B cell (primary cell): ENCODE results near the gene XPO6. TPM values are rescaled to one million over a fixed set of nuclear protein-coding genes. Genes with fewer than 3 reads are reported as not detected.

Source experiments
- ATAC-seq: fragments of 200-7000 bp; cut with Tn5 transposase; one replicate; pipeline ENCODE4 v1.10.0; 2021; ENCODE audit warnings: low read depth, mild to moderate bottlenecking, moderate number of reproducible peaks, moderate library complexity
- CTCF ChIA-PET: fragments of 350-600 bp; sonication (Branson Sonifier 250); formaldehyde crosslinking; loops from one replicate; lab custom pipeline; 2021; ENCODE audit warnings: antibody characterized with exemption, inconsistent platforms; lab: Charles Lee
- POLR2A ChIA-PET: fragments of 350-600 bp; sonication (Branson Sonifier 250); formaldehyde crosslinking; loops from one replicate; lab custom pipeline; 2021; ENCODE audit warnings: antibody characterized with exemption; lab: Charles Lee
- DNase-seq: peaks from one replicate; pipeline ENCODE4 v3.0.0; 2013
- H2AFZ ChIP-seq: 2 replicates; pipeline ENCODE4 v1.6.1; 2012; ENCODE audit warnings: mild to moderate bottlenecking, low read depth, low read length; ENCODE audit not compliant: insufficient read depth, poor library complexity, severe bottlenecking
- H3K27ac ChIP-seq, 2 donors: 1 replicate in 1 of 2; 2 replicates in 1 of 2; pipeline ENCODE4 v1.5.1; 2012 to 2013; ENCODE audit warnings: low read length in 2 of 2, mild to moderate bottlenecking in 2 of 2, moderate library complexity in 1 of 2
- H3K27me3 ChIP-seq, 4 experiments: fragments of 200-600 bp in 1 of 4; sonication (generic) in 1 of 4; replicated peaks in 1 of 4; 1 replicate in 2 of 4; 2 replicates in 2 of 4; pipeline versions ENCODE4 v1.6.1 to v1.7.0; 2013 to 2016; ENCODE audit warnings: low read length in 3 of 4, mild to moderate bottlenecking in 2 of 4, mixed read lengths in 1 of 4, moderate library complexity in 1 of 4; ENCODE audit not compliant: insufficient read depth in 4 of 4, control insufficient read depth in 3 of 4; ENCODE audit errors: control extremely low read depth in 1 of 4
- H3K36me3 ChIP-seq, 2 experiments: replicated peaks in 1 of 2; 1 replicate in 1 of 2; 2 replicates in 1 of 2; pipeline versions ENCODE4 v1.6.1 to v1.7.1; 2013; ENCODE audit warnings: low read length in 1 of 2; ENCODE audit not compliant: insufficient read depth in 2 of 2, control insufficient read depth in 1 of 2; ENCODE audit errors: control extremely low read depth in 1 of 2, extremely low read depth in 1 of 2
- H3K4me1 ChIP-seq, 2 donors: fragments of 200-600 bp in 1 of 2; sonication (generic) in 1 of 2; 1 replicate in 1 of 2; 2 replicates in 1 of 2; pipeline versions ENCODE4 v1.5.1 to v1.6.1; 2013 to 2017; ENCODE audit warnings: low read length in 2 of 2; ENCODE audit not compliant: control insufficient read depth in 2 of 2, insufficient read depth in 2 of 2
- H3K4me2 ChIP-seq: replicated peaks from 2 replicates; pipeline ENCODE3; 2012; ENCODE audit warnings: mild to moderate bottlenecking, low read depth, low read length; ENCODE audit not compliant: poor library complexity, severe bottlenecking
- H3K4me3 ChIP-seq, 5 experiments: fragments of 200-600 bp in 1 of 5; sonication (generic) in 1 of 5; 1 replicate in 3 of 5; 2 replicates in 2 of 5; pipeline versions ENCODE4 v1.5.1 to v1.7.0; 2011 to 2016; ENCODE audit warnings: low read length in 4 of 5, mild to moderate bottlenecking in 4 of 5, low read depth in 2 of 5, control low read depth in 1 of 5, moderate library complexity in 1 of 5; ENCODE audit not compliant: insufficient read depth in 1 of 5; ENCODE audit errors: control extremely low read depth in 1 of 5, extremely low read depth in 1 of 5
- H3K79me2 ChIP-seq: fragments of 200-600 bp; sonication (generic); one replicate; pipeline ENCODE4 v1.6.0; 2016; ENCODE audit warnings: low read length; ENCODE audit not compliant: control insufficient read depth, insufficient read depth
- H3K9ac ChIP-seq: fragments of 200-600 bp; sonication (generic); 2 replicates; pipeline ENCODE4 v1.6.1; 2017; ENCODE audit warnings: mild to moderate bottlenecking, low read length, moderate library complexity
- H3K9me3 ChIP-seq, 3 donors: one replicate each; pipeline versions ENCODE4 v1.6.1 to v1.7.1; 2013; ENCODE audit warnings: low read length in 2 of 3; ENCODE audit not compliant: control insufficient read depth in 2 of 3, insufficient read depth in 1 of 3; ENCODE audit errors: control extremely low read depth in 1 of 3
- H4K20me1 ChIP-seq: 2 replicates; pipeline ENCODE4 v1.6.0; 2012; ENCODE audit warnings: mild to moderate bottlenecking, low read length; ENCODE audit not compliant: insufficient read depth, control insufficient read depth, poor library complexity, severe bottlenecking
- H3K27ac Mint-ChIP-seq: one replicate; pipeline ENCODE4 v1.8.0; 2021; ENCODE audit warnings: mixed read lengths
- H3K27me3 Mint-ChIP-seq: one replicate; pipeline ENCODE4 v1.8.0; 2021; ENCODE audit warnings: mixed read lengths
- H3K4me1 Mint-ChIP-seq: one replicate; pipeline ENCODE4 v1.8.0; 2021; ENCODE audit warnings: mixed read lengths
- H3K4me3 Mint-ChIP-seq: one replicate; pipeline ENCODE4 v1.8.0; 2021; ENCODE audit warnings: mixed read lengths
- H3K9me3 Mint-ChIP-seq: one replicate; pipeline ENCODE4 v1.8.0; 2022; ENCODE audit warnings: mixed read lengths; ENCODE audit not compliant: insufficient read depth
- CTCF ChIP-seq: fragments of 200-600 bp; IDR thresholded peaks from one replicate; pipeline ENCODE4 v1.8.0; 2022; ENCODE audit warnings: antibody characterized with exemption, mild to moderate bottlenecking
- EZH2 ChIP-seq: IDR thresholded peaks from 2 replicates; pipeline ENCODE4 v1.6.1; 2012; ENCODE audit warnings: borderline replicate concordance, low read depth, mild to moderate bottlenecking, moderate library complexity, low read length; ENCODE audit not compliant: insufficient read depth, poor library complexity, severe bottlenecking
- WGBS: methylation state at CpG from one replicate; pipeline ENCODE4 v1.1.5; 2013; ENCODE audit warnings: missing lambda C conversion rate; ENCODE audit not compliant: insufficient coverage; 5-methylcytosine and 5-hydroxymethylcytosine counted together
- intact Hi-C: fragments of 100-400 bp; cut with micrococcal nuclease; formaldehyde crosslinking; loops from one replicate; pipeline ENCODE4 v1.10.0; 2022
- polyA plus RNA-seq: library from polyadenylated mRNA; depleted of rRNA; stranded (reverse); fragments of >200 nt; gene quantifications from 2 replicates; pipeline ENCODE4 v1.2.3, GENCODE V29; 2012
- total RNA-seq, 2 donors: library from RNA; stranded (reverse); fragments of 120-200 nt in 1 of 2; gene quantifications; 1 replicate in 1 of 2; 2 replicates in 1 of 2; pipeline versions ENCODE4 v1.2.3 to v1.2.4, GENCODE V29; 2013 to 2022

XPO6 gene
- total and polyA plus RNA-seq, 2 donors (not counting 1 experiment from before 2014, with no cell fraction given) = 259 to 303 TPM

- Histone ChIP-seq H3K36me3 (peaks cover 1 to 90% of the 10 kb centered on the region in 2 experiments), H3K9me3 (no peaks in the 10 kb centered on the region), H3K27me3 (no peaks in the 10 kb centered on the region), H3K79me2 (peaks cover 80% of the 10 kb centered on the region), H3K4me3 (no peak overlapping the region), H3K27ac (peak overlapping the region in 1 of 2 donors; percentile 70), H3K4me1 (peaks cover 11 to 12% of the 10 kb centered on the region in 2 donors), H3K4me2 (peak overlapping the region; percentile 30), H4K20me1 (peaks cover 1% of the 10 kb centered on the region), H3K9ac (no peak overlapping the region), H2AFZ (no peak overlapping the region)
- intact Hi-C loops = no loop called here
- H3K9me3 Mint-ChIP-seq = no peaks in the 10 kb centered on the region
- WGBS = 78% methylated on average over 5 of the region's 12 CpGs
- TF ChIP-seq EZH2 (no peak), CTCF (no peak)
- POLR2A ChIA-PET = no interaction called here
- H3K4me1 Mint-ChIP-seq = peaks cover 29% of the 10 kb centered on the region
- H3K4me3 Mint-ChIP-seq = peak overlapping the region; percentile 3
- DNase-seq (no peak), ATAC-seq (peak; percentile 36)
- peak overlapping the region; percentile 78 for H3K27ac Mint-ChIP-seq
- CTCF ChIA-PET = interaction anchor here (0.7 to 0.8 kb wide), 2 partner anchors 28 to 39 kb away, joined by 3 to 5 read pairs; no protein-coding TSS in a partner anchor
- H3K27me3 Mint-ChIP-seq = no peaks in the 10 kb centered on the region
Measured at GRCh38 chr16:28149011-28149888, 62.5 kb downstream of the XPO6 start.

- no peaks in the 10 kb centered on the region for H3K9me3 ChIP-seq
- Mint-ChIP-seq H3K4me3 (no peak overlapping the region), H3K9me3 (no peaks in the 10 kb centered on the region), H3K4me1 (peaks cover 49% of the 10 kb centered on the region), H3K27ac (peak overlapping the region; percentile 56), H3K27me3 (no peaks in the 10 kb centered on the region)
- no peaks in the 10 kb centered on the region for H3K27me3 ChIP-seq
- TF ChIP-seq EZH2 (no peak), CTCF (no peak)
- intact Hi-C loops = no loop called here
- no peak for DNase-seq
- no peak overlapping the region for H2AFZ ChIP-seq
- ChIA-PET CTCF (no interaction called here), POLR2A (no interaction called here)
- H4K20me1 ChIP-seq = no peaks in the 10 kb centered on the region
- WGBS = 88% methylated on average over 1 of the region's 3 CpGs
- H3K4me1 ChIP-seq = peaks cover 28 to 34% of the 10 kb centered on the region in 2 donors
- H3K79me2 ChIP-seq = peaks cover 70% of the 10 kb centered on the region
- no peak overlapping the region for H3K9ac ChIP-seq
- H3K4me3 ChIP-seq = no peak overlapping the region
- H3K36me3 ChIP-seq = peaks cover 0 to 80% of the 10 kb centered on the region in 2 experiments
- H3K4me2 ChIP-seq = no peak overlapping the region
- peak overlapping the region in 1 of 2 donors; percentile 28 for H3K27ac ChIP-seq
- no peak for ATAC-seq
Measured at GRCh38 chr16:28146536-28146935, 65.2 kb downstream of the XPO6 start.
